Panc1 (cell line): ENCODE measurements around the gene USP48.

ENCODE experiments used
- POLR2AphosphoS5 ChIP-seq: IDR thresholded peaks from 2 replicates; pipeline ENCODE4 v1.6.1; 2012; ENCODE audit warnings: mild to moderate bottlenecking, low read depth, low read length, moderate library complexity
- TF ChIP-seq, protein P1 (sequence below): fragments of 450-650 bp; IDR thresholded peaks from 2 replicates; pipeline ENCODE4 v1.5.1; 2017; ENCODE audit warnings: mild to moderate bottlenecking
- TF ChIP-seq, protein P2 (sequence below), 2 experiments: IDR thresholded peaks; 2 replicates each; pipeline ENCODE4 v1.6.1; 2011 to 2012; ENCODE audit warnings: low read depth in 2 of 2, control low read depth in 1 of 2, low read length in 1 of 2, mild to moderate bottlenecking in 1 of 2, moderate library complexity in 1 of 2; ENCODE audit not compliant: insufficient read depth in 1 of 2

GRCh38 chr1:21755067-21755466 lies 27.9 kb downstream of the USP48 start:
- TF ChIP-seq, protein P1, sequence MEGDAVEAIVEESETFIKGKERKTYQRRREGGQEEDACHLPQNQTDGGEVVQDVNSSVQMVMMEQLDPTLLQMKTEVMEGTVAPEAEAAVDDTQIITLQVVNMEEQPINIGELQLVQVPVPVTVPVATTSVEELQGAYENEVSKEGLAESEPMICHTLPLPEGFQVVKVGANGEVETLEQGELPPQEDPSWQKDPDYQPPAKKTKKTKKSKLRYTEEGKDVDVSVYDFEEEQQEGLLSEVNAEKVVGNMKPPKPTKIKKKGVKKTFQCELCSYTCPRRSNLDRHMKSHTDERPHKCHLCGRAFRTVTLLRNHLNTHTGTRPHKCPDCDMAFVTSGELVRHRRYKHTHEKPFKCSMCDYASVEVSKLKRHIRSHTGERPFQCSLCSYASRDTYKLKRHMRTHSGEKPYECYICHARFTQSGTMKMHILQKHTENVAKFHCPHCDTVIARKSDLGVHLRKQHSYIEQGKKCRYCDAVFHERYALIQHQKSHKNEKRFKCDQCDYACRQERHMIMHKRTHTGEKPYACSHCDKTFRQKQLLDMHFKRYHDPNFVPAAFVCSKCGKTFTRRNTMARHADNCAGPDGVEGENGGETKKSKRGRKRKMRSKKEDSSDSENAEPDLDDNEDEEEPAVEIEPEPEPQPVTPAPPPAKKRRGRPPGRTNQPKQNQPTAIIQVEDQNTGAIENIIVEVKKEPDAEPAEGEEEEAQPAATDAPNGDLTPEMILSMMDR: no peak
- TF ChIP-seq POLR2AphosphoS5: no peak
- TF ChIP-seq, protein P2, sequence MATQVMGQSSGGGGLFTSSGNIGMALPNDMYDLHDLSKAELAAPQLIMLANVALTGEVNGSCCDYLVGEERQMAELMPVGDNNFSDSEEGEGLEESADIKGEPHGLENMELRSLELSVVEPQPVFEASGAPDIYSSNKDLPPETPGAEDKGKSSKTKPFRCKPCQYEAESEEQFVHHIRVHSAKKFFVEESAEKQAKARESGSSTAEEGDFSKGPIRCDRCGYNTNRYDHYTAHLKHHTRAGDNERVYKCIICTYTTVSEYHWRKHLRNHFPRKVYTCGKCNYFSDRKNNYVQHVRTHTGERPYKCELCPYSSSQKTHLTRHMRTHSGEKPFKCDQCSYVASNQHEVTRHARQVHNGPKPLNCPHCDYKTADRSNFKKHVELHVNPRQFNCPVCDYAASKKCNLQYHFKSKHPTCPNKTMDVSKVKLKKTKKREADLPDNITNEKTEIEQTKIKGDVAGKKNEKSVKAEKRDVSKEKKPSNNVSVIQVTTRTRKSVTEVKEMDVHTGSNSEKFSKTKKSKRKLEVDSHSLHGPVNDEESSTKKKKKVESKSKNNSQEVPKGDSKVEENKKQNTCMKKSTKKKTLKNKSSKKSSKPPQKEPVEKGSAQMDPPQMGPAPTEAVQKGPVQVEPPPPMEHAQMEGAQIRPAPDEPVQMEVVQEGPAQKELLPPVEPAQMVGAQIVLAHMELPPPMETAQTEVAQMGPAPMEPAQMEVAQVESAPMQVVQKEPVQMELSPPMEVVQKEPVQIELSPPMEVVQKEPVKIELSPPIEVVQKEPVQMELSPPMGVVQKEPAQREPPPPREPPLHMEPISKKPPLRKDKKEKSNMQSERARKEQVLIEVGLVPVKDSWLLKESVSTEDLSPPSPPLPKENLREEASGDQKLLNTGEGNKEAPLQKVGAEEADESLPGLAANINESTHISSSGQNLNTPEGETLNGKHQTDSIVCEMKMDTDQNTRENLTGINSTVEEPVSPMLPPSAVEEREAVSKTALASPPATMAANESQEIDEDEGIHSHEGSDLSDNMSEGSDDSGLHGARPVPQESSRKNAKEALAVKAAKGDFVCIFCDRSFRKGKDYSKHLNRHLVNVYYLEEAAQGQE (IDR thresholded peaks at IDR 0.05; ENCODE audit: insufficient read depth in 1 of 2, low read depth in 2 of 2, low read length in 1 of 2): no peak
